Head of caudate nucleus (tissue), 42 donors: Measurements from ENCODE around the gene GGACT.
A peak's percentile ranks its signal among the peaks of the same experiment; 100 is the strongest.
"Not testable (repeated sequence)": the region's sequence is repeated elsewhere in the genome, so short reads cannot be mapped to it uniquely, and the experiment has no call there.

Experiments
- DNase-seq, 42 donors: peaks; one replicate each; pipeline versions ENCODE4 v3.0.0 to v3.0.0-alpha.2; 2020 to 2021; ENCODE audit warnings: mixed read lengths in 7 of 42
- intact Hi-C: fragments of 100-400 bp; cut with DNase I; formaldehyde crosslinking; loops from one replicate; pipeline ENCODE4 v1.15.0; 2022

GGACT gene

DNA sequence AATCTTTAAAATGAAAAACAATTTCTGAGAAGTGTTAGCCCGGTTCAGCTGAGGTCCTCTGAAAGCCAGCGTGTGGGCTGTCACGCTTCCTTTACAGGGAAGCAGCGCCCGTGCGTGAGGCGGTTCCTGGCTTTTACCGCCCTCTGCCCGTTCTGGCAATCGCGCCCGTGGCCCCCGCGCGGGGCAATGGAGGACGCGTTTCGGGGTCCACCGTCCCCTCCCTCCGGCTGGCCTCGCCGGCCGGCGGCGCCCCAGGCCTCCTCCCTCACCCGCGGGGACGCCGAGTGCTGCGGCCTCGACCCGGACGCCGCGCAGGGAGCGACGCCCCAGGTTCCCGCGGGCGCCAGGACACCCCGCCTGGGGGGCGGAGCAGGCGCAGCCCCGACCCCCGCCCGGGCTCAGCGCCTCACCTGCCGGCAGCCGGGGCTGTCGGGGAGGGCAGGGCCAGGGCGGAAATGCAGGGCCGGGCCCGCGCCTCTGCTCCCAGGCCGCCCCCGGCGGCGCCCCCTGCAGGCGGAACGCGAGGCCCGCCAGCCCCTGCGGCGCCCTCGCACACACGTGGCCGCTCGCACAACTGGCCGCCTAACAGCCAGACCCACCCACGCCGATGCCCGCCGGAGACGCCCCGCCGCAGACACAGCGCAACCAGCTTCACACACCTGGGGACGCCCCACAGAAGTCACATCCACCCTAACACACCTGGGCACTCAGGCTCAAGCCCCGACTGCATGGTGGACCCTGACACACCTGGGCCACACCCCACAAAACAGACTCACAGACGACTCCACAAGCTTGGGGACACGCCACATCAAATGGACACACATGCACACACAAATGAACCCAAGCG, at the start of gene GGACT:
GGACT (minus strand) TSS at position 459 of the 847 bp plus-strand sequence. CDS start 56,198 bp downstream, outside the sequence.
- peak in 41 of 42 donors; percentile 32 to 82 (median 67) for DNase-seq
- intact Hi-C loops, result no loop called here

DNA sequence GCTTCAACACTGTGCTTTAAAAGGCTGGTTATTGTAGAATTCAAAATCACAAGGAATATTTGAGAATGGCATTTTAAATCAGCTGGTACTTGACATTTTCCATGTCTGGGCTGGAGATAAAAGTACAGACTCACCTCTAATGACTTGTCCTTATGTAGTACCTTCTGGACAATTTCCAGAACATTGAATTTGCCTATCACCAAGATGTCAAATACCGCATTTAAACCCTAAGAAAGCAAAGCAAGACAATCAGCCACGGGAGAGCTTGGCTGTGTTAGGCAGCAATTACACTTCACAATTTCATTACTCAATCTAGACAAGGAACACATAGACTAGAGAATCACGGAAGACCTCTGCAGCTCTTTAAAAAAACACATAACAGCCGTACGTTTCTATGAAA, 49.2 kb upstream of the GGACT start:
- DNase-seq, result no peak
- intact Hi-C loops, result no loop called here

DNA sequence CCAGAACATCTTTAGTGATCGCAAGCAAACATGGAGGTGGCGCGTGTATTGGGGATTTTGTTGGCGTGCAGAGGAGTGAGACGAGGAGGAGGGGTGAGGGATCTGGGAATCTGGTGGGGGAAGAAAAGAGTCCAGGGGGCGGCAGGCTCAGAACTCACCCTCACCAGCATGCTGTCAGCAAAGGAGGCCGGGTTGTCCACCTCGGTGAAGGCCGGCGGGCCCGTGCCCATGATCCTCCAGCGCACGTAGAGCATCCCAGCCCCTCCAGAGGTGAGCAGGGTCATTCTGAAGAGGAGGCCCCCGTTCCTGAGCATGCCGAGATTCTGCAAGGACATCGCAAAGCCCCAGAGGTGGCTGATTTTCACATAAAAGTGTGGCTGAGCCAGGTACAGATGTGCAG, 48.8 kb upstream of the GGACT start:
- intact Hi-C loops, result no loop called here
- DNase-seq, result peak in 1 of 42 donors; percentile 43

DNA sequence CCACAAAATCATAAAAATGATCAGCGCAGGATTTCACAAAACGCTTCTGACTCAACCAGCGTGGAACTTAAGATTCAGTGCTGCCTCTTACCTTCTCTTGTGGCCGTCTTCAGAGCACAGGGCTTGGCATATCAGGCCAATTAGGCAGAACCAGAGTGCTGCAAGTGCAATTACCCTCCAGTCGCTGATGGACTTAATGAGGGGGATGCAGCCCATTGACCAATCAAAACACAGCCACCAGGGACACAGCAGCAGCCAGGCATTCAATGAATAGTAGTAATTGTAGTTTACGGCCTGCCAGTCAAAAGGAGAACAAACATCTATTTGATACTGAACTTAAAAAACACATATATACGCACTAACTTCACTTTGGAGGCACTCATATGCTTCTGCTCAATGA, 47.9 kb upstream of the GGACT start:
- intact Hi-C loops, result no loop called here
- DNase-seq, result peak in 36 of 42 donors; percentile 32 to 86 (median 64)

DNA sequence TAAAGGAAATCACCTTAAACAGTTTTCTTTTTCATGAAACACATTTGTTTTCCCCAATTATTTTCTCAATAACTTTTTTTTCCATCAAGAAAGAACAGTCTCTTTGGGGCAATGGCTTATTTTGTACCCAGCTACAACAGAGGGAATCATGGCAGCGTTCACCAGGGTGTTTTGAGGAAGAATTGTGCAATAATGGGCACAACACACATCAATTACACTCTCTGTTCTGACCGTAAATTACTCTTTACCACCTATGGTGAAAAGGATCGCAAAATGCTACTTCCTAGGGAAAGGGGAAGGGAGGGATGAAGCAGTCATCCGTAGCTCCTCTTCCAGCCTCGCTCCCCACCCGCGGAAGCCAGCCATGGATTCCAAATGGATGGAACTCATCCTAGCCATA, 47.4 kb upstream of the GGACT start:
- peak in 1 of 42 donors; percentile 42 for DNase-seq
- intact Hi-C loops, result no loop called here

DNA sequence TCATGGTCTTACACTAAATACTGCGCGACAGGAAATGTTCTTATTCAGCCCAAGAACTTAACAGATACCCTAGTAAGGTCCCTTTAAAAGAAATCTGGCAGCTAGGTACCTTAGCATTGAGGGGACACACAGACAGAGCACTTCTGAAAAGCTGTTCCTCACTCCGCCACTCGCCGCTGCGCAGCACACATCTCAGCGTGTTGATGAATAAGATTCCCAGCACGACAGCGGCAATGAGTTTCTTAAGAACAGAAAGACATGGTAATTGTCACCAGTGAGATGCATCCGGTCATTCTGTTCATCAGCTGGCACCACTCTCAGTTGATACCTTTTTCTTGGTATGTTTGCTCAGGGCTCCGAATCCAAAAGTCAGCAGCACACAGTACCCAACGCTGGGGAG, 46.1 kb upstream of the GGACT start:
- DNase-seq, result peak in 1 of 42 donors; percentile 64
- intact Hi-C loops, result no loop called here

DNA sequence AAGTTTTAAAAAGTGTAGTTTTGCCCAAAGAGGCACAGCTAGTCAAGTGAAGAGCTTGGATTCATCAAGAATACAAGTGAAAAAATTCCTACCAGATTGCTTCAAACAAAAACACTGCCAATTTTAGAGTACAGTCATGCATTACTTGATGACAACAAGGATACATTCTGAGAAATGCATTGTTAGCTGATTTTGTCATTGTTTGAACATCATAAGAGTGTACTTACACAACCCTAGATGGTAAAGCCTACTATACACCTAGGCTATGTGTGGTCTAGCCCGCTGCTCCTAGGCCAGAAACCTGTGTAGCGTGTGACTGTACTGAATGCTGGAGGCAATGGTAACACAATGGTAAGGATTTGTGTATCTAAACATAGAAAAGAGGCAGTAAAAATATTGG, 44.9 kb upstream of the GGACT start:
- intact Hi-C loops, result no loop called here
- peak in 1 of 42 donors; percentile 39 for DNase-seq

DNA sequence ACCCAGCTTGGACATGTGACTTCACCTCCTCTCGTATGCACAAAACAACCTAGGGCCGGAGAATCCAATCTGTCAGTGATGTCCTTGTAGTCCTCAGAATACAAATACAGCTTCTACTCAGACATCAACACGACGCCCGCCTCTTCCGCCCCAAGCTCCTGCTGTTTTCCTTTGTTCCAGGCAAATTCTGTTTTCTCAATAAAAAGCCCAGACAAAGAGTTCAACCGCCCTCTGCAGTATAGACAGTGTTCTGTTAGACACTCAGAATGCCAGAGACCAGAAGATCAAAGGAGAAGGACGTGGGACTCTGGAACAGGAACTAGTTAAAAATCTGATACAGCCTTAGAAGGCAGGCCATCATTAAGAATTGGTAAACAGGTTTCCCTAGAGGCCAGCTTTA, 42.0 kb upstream of the GGACT start:
- peak in 23 of 42 donors; percentile 10 to 74 (median 47) for DNase-seq
- intact Hi-C loops, result no loop called here

DNA sequence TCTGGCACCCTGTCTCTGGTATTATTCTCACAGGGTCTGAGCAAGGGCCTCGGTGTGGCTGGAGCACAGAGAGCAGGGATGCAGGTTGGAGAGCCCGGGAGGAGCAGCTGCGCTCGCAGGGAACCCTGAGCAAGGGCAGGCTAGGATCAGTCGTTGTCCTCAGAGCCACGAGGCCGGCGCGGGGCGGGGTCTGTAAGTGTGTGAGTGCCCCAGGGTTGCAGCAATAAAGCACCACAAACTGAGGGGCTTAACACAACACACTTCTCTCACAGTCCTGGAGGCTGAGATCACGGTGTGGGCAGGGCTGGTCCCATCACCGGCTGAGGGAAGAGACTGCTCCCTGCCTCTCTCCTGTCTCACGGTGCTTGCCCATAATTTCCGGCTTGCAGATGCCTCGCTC, 38.5 kb upstream of the GGACT start:
- no peak for DNase-seq
- intact Hi-C loops, result no loop called here

DNA sequence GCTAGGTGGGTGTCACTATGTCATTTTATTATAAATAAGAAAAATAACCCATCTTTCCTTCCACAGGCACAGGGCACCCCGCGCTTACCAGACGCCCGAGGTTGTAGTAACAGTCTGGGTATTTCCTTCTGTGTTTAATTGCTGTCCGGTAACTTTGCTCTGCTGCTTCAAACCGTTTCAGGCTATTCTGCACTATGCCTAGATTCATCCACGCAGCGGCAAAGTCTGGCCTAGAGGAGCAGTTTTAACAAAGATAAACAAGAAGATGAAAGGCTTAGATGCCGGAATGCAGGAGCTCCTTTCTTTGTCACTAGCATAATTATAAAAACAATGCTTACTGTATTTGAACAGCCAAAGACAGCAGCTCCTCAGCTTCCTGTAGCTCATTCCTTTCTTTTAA, 36.9 kb upstream of the GGACT start:
- intact Hi-C loops, result no loop called here
- no peak for DNase-seq

DNA sequence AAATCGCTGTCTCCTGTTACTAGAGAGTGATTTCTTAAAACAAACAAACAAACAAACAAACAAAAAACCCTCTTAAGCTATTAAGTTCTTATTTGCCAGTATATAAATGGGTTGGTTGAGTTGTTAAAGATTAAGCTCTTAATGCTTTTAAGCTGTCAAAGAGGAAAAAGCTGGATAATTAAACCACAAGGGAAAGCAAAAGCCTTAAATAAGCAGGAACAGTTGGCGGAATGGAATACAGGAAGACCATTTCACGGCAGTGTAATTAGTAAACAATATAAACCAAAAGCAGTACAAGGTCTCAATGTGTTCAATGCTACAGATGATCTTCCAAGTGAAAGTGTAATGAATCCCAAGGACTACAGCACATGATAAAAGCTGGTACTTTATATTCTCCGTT, 32.2 kb upstream of the GGACT start:
- DNase-seq, result no peak
- intact Hi-C loops, result no loop called here

DNA sequence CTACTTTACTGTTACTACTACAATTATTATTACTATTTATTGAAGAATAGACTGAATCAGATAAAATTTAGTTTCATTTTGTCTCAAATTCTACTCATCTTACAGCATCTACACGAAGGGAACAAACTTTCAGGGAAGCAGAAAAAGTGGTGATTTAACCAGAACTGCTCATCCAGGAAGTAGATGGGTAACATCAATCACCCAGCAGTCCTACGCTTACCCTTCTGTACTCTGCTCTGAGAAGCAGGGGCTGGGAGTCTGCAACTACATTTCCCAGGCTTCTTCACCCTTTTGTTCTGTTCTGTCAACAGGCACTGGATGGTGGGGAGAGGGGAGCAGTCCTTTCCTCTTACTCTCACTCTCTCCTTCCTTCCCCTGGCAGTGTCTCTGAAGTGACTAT, 31.4 kb upstream of the GGACT start:
- DNase-seq, result no peak
- intact Hi-C loops, result no loop called here

DNA sequence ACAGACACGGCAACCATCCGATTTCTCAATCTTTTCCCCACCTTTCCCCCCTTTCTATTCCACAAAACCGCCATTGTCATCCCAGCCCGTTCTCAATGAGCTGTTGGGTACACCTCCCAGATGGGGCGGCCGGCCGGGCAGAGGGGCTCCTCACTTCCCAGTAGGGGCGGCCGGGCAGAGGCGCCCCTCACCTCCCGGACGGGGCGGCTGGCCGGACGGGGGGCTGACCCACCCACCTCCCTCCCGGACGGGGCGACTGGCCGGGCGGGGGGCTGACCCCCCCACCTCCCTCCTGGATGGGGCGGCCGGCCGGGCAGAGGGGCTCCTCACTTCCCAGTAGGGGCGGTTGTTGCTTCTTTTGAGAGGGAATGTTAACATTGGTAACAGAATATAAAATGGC, 30.3 kb upstream of the GGACT start:
- DNase-seq, intact Hi-C loops: not testable (repeated sequence)

DNA sequence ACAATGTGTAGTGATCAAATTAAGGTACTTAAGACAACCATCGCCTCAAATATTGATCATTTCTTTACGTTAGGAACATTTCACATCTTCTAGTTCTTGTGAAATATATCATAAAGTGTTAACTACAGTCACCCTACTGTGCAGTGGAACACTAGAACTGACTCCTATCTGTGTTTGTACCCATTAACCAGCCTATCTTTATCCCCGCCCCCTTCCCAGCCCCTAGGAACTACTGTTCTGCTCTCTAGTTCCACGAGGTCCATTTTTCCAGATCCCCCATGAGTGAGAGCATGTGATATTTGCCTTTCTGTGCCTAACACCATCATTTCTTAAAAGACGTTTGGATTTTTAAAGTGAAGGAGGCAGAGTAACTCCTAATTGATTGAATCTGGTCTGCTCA, 24.4 kb upstream of the GGACT start:
- no peak for DNase-seq
- intact Hi-C loops, result no loop called here

DNA sequence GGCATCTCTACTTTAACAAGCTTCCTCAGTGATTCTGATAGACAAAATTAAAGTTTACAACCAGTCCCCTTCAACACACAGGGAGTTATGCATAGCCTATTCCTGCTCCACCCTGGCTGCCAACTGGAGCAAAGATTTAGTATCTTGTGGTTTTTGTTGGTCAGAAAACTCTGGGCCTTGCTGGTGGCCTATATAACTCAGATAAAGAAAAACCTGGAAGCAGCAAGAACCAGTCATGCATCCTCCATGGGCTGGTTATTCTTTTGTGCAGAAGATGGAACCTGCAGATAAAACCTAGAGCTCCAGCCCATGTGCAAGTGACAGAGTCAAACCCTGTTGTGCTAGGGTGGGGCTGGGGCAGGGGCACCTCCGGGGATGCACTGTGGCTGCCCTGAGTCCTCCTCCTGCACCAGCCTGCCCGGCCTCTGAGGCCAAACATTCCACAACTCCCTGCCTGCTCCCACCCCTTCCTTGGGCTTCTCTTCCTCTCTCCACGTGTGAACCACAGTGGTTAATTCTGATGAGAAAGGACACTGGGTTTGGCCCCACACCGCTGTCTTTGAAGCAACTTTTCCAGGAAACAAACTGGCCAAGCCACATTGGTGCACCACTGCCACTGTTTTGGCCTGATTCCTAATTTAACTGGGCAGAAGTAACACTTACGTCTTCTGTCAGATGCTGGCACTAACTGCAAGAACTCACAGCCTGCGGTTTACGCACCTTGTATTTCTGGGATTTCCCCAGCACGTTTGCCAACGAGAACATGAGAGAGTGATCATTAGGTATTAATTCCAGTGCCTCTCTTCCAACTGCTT, 23.3 kb upstream of the GGACT start:
- peak in 6 of 42 donors; percentile 12 to 54 (median 24) for DNase-seq
- intact Hi-C loops, result no loop called here

DNA sequence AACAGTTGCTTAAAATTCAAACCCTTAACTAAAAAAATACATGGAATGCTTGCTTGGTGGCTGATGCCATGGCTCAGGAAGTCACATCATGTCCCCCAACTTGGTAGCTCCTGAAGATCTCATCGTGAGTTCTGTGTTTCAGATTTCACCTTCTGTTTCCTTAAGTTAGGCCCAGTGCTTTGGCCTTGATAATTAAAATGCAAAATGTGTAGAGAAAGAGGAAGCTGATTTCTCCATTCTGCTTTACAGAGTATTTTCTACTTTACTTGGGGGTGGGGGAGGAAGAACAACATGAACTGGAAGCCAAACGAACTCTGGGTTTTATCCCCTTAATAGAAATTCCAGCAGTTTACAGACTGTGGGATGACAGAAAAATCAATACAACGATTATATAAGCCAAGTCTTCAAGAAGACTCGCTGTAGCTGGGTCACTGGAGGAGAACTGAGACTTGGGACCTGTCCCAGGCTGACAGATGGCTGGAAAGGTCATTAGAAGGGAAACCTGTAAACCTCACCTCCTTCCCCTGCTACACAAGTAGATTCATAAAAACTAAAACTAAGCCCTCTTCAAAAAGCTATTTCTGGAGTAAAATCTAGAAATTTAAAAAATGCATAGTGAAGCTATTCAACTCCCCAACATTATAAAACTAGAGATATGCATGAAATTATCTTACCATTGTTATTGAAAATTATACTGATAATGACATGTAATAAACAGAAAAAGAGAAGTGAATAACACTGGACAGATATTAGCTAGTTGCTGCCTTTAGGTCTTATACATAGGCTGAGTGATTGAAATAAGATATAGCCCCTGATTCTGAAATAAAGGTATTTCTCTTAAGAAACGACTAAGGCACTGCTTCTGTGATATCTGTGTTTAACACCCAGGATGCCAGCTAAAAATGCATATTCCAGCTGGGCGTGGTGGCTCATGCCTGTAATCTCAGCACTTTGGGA, 22.1 kb upstream of the GGACT start:
- no peak for DNase-seq

DNA sequence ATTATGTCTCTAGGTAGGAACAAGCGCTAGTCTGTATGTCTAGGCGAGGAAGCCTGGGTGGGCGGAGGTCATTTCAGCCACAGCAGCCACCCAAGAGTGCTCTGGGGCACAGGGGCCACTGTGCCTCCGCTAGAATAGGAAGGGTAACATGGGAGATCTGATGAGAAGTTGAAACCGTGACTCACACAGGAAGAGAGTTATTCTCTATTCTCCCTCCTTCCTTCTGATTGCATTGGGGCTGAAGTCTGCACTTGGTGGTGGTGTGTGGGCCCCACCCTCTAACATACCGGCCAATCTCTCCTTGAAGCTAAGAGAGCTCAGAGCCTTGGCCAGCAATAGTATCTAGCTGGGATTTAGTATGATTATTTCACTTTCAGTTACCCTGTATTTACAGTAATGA, 20.3 kb upstream of the GGACT start:
- DNase-seq, result no peak
- intact Hi-C loops, result no loop called here

More for the DNA sequence above, 22.1 kb upstream of the GGACT start:
- intact Hi-C loops, result no loop called here

DNA sequence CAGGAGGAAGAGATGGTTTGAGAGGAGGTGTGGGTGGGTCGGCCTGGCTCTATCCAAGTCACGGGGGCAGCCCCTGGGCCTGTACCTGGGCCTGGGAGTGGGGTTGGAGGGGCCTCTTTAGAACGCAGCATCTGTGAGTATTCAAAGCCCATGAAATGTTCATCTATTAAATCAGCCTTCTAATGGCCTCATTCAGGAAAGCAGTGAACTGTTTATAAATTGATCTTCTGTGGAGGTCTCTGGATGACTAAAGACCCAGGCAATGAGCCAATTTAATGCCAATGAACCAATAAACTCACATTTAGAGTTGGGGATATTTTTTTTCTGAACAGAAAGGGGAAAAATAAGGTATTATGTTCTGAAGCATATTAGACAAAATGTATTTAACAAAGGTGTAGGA, 19.9 kb upstream of the GGACT start:
- intact Hi-C loops, result no loop called here
- no peak for DNase-seq
